Activated T-helper 1 cell treated with anti-CD3 and anti-CD28 coated beads, Interleukin-12 subunit alpha, Interleukin-12 subunit beta, Interleukin-2, Interleukin-4 antibody, amounts not matched to agents 30 ng/mL and 10 ng/mL and 1 ng/mL, durations not matched to agents 14 hours and 24 hours and 36 hours (primary cell): ENCODE data around the gene LRRC10B. TPM values are rescaled to one million over a fixed set of nuclear protein-coding genes. Genes with fewer than 3 reads are reported as not detected.

Experiments
- DNase-seq: peaks from one replicate; pipeline ENCODE4 v3.0.0; 2021; ENCODE audit warnings: low spot score
- H3K27ac Mint-ChIP-seq: one replicate; pipeline ENCODE4 v1.8.0; 2021; ENCODE audit warnings: mild to moderate bottlenecking, mixed read lengths
- H3K27me3 Mint-ChIP-seq: one replicate; pipeline ENCODE4 v1.8.0; 2022; ENCODE audit warnings: mild to moderate bottlenecking, moderate library complexity, mixed read lengths; ENCODE audit not compliant: insufficient read depth
- H3K36me3 Mint-ChIP-seq: one replicate; pipeline ENCODE4 v1.8.0; 2021; ENCODE audit warnings: low read depth, mixed read lengths
- H3K4me1 Mint-ChIP-seq: one replicate; pipeline ENCODE4 v1.8.0; 2021; ENCODE audit warnings: low read depth, mixed read lengths
- H3K4me3 Mint-ChIP-seq: one replicate; pipeline ENCODE4 v1.8.0; 2021; ENCODE audit warnings: mild to moderate bottlenecking, moderate library complexity, mixed read lengths
- H3K9me3 Mint-ChIP-seq: one replicate; pipeline ENCODE4 v1.8.0; 2021; ENCODE audit warnings: mixed read lengths
- intact Hi-C: fragments of 100-400 bp; cut with micrococcal nuclease; formaldehyde crosslinking; loops from one replicate; pipeline ENCODE4 v1.15.1; 2024
- total RNA-seq: library from RNA; stranded (reverse); gene quantifications from 2 replicates; pipeline ENCODE4 v1.2.3, GENCODE V29; 2022

LRRC10B gene
- total RNA-seq, 1 donor from 2014 or later, result not detected

- Mint-ChIP-seq H3K9me3 (no peaks in the 10 kb centered on the region), H3K27ac (no peak overlapping the region), H3K4me1 (peaks cover 5% of the 10 kb centered on the region), H3K36me3 (no peaks in the 10 kb centered on the region), H3K27me3 (peaks cover 27% of the 10 kb centered on the region), H3K4me3 (no peak overlapping the region)
- DNase-seq, result no peak
- intact Hi-C loops, result no loop called here
Observed at GRCh38 chr11:61551634-61552033, 43.1 kb downstream of the LRRC10B start.

GRCh38 chr11:61552108-61552635 is 43.6 kb downstream of the LRRC10B start:
- peaks cover 5% of the 10 kb centered on the region for H3K4me1 Mint-ChIP-seq
- no peak overlapping the region for H3K4me3 Mint-ChIP-seq
- H3K27me3 Mint-ChIP-seq, result peaks cover 33% of the 10 kb centered on the region
- intact Hi-C loops, result no loop called here
- no peaks in the 10 kb centered on the region for H3K9me3 Mint-ChIP-seq
- no peak for DNase-seq
- H3K36me3 Mint-ChIP-seq, result no peaks in the 10 kb centered on the region
- H3K27ac Mint-ChIP-seq, result no peak overlapping the region

- Mint-ChIP-seq H3K4me3 (no peak overlapping the region), H3K27ac (no peak overlapping the region), H3K4me1 (peaks cover 5% of the 10 kb centered on the region), H3K36me3 (no peaks in the 10 kb centered on the region), H3K9me3 (no peaks in the 10 kb centered on the region), H3K27me3 (peaks cover 38% of the 10 kb centered on the region)
- DNase-seq, result no peak
- intact Hi-C loops, result no loop called here
Observed at GRCh38 chr11:61553373-61554171, 45.0 kb downstream of the LRRC10B start.

GRCh38 chr11:61554172-61554988 is 45.8 kb downstream of the LRRC10B start:
- peaks cover 5% of the 10 kb centered on the region for H3K4me1 Mint-ChIP-seq
- peaks cover 43% of the 10 kb centered on the region for H3K27me3 Mint-ChIP-seq
- DNase-seq, result no peak
- no peak overlapping the region for H3K4me3 Mint-ChIP-seq
- H3K27ac Mint-ChIP-seq, result no peak overlapping the region
- H3K36me3 Mint-ChIP-seq, result no peaks in the 10 kb centered on the region
- intact Hi-C loops, result no loop called here
- H3K9me3 Mint-ChIP-seq, result no peaks in the 10 kb centered on the region

- H3K27me3 Mint-ChIP-seq, result peaks cover 43% of the 10 kb centered on the region
- H3K36me3 Mint-ChIP-seq, result no peaks in the 10 kb centered on the region
- H3K9me3 Mint-ChIP-seq, result no peaks in the 10 kb centered on the region
- no peak overlapping the region for H3K27ac Mint-ChIP-seq
- no peak for DNase-seq
- peaks cover 5% of the 10 kb centered on the region for H3K4me1 Mint-ChIP-seq
- intact Hi-C loops, result no loop called here
- no peak overlapping the region for H3K4me3 Mint-ChIP-seq
Observed at GRCh38 chr11:61555051-61555969, 46.8 kb downstream of the LRRC10B start.

- Mint-ChIP-seq H3K4me3 (no peak overlapping the region), H3K27me3 (peaks cover 43% of the 10 kb centered on the region), H3K9me3 (no peaks in the 10 kb centered on the region), H3K4me1 (peaks cover 5% of the 10 kb centered on the region), H3K27ac (no peak overlapping the region), H3K36me3 (no peaks in the 10 kb centered on the region)
- DNase-seq, result no peak
- intact Hi-C loops, result no loop called here
Observed at GRCh38 chr11:61555978-61556377, 47.4 kb downstream of the LRRC10B start.

- no peak for DNase-seq
- no peaks in the 10 kb centered on the region for H3K9me3 Mint-ChIP-seq
- peaks cover 5% of the 10 kb centered on the region for H3K4me1 Mint-ChIP-seq
- H3K4me3 Mint-ChIP-seq, result no peak overlapping the region
- H3K27me3 Mint-ChIP-seq, result peaks cover 43% of the 10 kb centered on the region
- intact Hi-C loops, result no loop called here
- H3K27ac Mint-ChIP-seq, result no peak overlapping the region
- H3K36me3 Mint-ChIP-seq, result no peaks in the 10 kb centered on the region
Observed at GRCh38 chr11:61556621-61557020, 48.1 kb downstream of the LRRC10B start.

Other genes with a start within 250 kb of the LRRC10B start
- gene VWCE, start 213.4 kb upstream of the LRRC10B start, total RNA-seq, result 9.4 and 10.9 TPM in 2 replicates
- 259 and 270 TPM in 2 replicates for gene DDB1, start 175.6 kb upstream of the LRRC10B start, total RNA-seq
- 71.2 and 78.2 TPM in 2 replicates for gene TKFC, start 175.5 kb upstream of the LRRC10B start, total RNA-seq
- gene CYB561A3, start 146.9 kb upstream of the LRRC10B start, total RNA-seq, result 38.1 and 42.3 TPM in 2 replicates
- 68.4 and 71.7 TPM in 2 replicates for gene TMEM138, start 146.4 kb upstream of the LRRC10B start, total RNA-seq
- gene TMEM216, start 116.2 kb upstream of the LRRC10B start, total RNA-seq, result 18.8 and 20.2 TPM in 2 replicates
- 141 and 148 TPM in 2 replicates for gene CPSF7, start 78.8 kb upstream of the LRRC10B start, total RNA-seq
- 49.5 and 58.1 TPM in 2 replicates for gene SDHAF2, start 78.6 kb upstream of the LRRC10B start, total RNA-seq
- 0.32 and 0.44 TPM in 2 replicates for gene SYT7, start 72.3 kb downstream of the LRRC10B start, total RNA-seq
- 0.18 and 0.20 TPM in 2 replicates for gene DAGLA, start 171.6 kb downstream of the LRRC10B start, total RNA-seq
- gene MYRF, start 243.9 kb downstream of the LRRC10B start, total RNA-seq, result 0.78 and 0.99 TPM in 2 replicates